ENCODE results near the gene OR7G2.

DNA sequence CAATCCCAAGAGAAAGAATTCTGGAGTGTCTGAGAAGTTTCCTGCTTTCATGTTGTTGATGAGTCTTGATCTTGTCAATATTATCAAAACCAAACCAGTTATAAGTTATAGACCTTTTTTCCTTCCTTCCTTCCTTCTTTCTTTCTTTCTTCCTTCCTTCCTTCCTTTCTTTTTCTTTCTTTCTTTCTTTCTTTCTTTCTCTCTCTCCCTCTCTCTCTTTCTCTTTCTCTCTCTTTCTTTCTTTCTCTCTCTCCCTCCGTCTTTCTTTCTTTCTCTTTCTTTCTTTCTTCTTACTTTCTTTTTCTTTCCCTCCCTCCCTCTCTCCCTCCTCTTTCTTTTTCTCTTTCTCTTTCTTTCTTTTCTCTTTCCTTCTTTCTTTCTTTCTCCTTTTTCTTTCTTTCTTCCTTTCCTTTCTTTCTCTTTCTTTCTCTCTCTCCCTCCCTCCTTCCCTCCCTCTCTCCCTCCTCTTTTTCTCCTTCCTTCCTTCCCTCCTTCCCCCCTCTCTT lies 19.7 kb upstream of the OR7G2 start, which contains the start of gene OR7G3:
- no peak for TF ChIP-seq ARNTL (CRISPR knock-in tag; IDR thresholded peaks at IDR 0.05; ENCODE audit: borderline replicate concordance, low read depth)
- no peak for TF ChIP-seq ZNF70 (CRISPR knock-in tag; IDR thresholded peaks at IDR 0.05)
- no peak for TF ChIP-seq ZFP3 (CRISPR knock-in tag; IDR thresholded peaks at IDR 0.05)
- TF ChIP-seq RARB (CRISPR knock-in tag; IDR thresholded peaks at IDR 0.05), result no peak
- no peak for TF ChIP-seq TOX (CRISPR knock-in tag; IDR thresholded peaks at IDR 0.05; ENCODE audit: borderline replicate concordance)
- TF ChIP-seq ESRRG (CRISPR knock-in tag; IDR thresholded peaks at IDR 0.05), result no peak
- no peak for TF ChIP-seq ZFP30 (CRISPR knock-in tag; IDR thresholded peaks at IDR 0.05)
- no peak for TF ChIP-seq SNAI2 (CRISPR knock-in tag; IDR thresholded peaks at IDR 0.05)
- TF ChIP-seq OSR1 (CRISPR knock-in tag; IDR thresholded peaks at IDR 0.05), result no peak
- no peak for TF ChIP-seq ZNF8 (CRISPR knock-in tag; IDR thresholded peaks at IDR 0.05)
- TF ChIP-seq PPARA (CRISPR knock-in tag; IDR thresholded peaks at IDR 0.05; ENCODE audit: borderline replicate concordance), result no peak
